Right cardiac atrium (tissue), 5 donors: Measurements from ENCODE around the gene TBC1D3B. TPM values are rescaled to one million over a fixed set of nuclear protein-coding genes. Genes with fewer than 3 reads are reported as not detected.

ENCODE experiments used
- ATAC-seq, 2 donors: fragments of 200-7000 bp; cut with Tn5 transposase; one replicate each; pipeline versions ENCODE4 v1.8.0 to v1.9.1; 2020; ENCODE audit warnings: moderate library complexity in 2 of 2, mild to moderate bottlenecking in 1 of 2
- DNase-seq, 3 donors: peaks; one replicate each; pipeline ENCODE4 v3.0.0-alpha.2; 2020
- H3K27ac ChIP-seq: one replicate; pipeline ENCODE4 v1.5.1; 2013; ENCODE audit warnings: mild to moderate bottlenecking, low read length, control low read depth, moderate library complexity
- H3K27me3 ChIP-seq: one replicate; pipeline ENCODE4 v1.6.1; 2013; ENCODE audit not compliant: control insufficient read depth, insufficient read depth
- H3K4me1 ChIP-seq: one replicate; pipeline ENCODE4 v1.6.1; 2013; ENCODE audit warnings: low read length; ENCODE audit not compliant: control insufficient read depth, insufficient read depth
- H3K4me3 ChIP-seq: one replicate; pipeline ENCODE4 v1.5.1; 2013; ENCODE audit warnings: low read length, control low read depth
- H3K9me3 ChIP-seq: one replicate; pipeline ENCODE4 v1.6.1; 2013; ENCODE audit warnings: low read length; ENCODE audit not compliant: control insufficient read depth
- WGBS: extraction: QIAGEN DNeasy Blood & Tissue Kit; methylation state at CpG from one replicate; pipeline ENCODE4 v1.1.7; 2013; 5-methylcytosine and 5-hydroxymethylcytosine counted together
- intact Hi-C, 4 donors: fragments of 100-400 bp; cut with DNase I; formaldehyde crosslinking; loops; one replicate each; pipeline versions ENCODE4 v1.11.0 to v1.14.0; 2022 to 2023
- polyA plus RNA-seq: library from polyadenylated mRNA; stranded (reverse); fragments of 200-250 nt; gene quantifications from one replicate; pipeline ENCODE4 v1.2.3, GENCODE V29; 2013
- total RNA-seq, 4 donors: library from RNA; stranded (reverse); fragmentation: NEBNext Ultra II Directional; extraction: Animal tissue kit (Norgen Biotek cat#: 25700); gene quantifications; one replicate each; pipeline ENCODE4 v1.2.1, GENCODE V29; 2021
- donor health status: healthy with polysubstance abuse.
- donor health status: DM: no; HTN: yes; CAD: no.
- donor health status: DM: no; HTN: no; CAD: no.
- donor health status: DM: no; HTN: yes; CAD: no; lungs with severe emphysema.
- donor health status: DM: yes; HTN: yes; CAD: no.

The TBC1D3B gene
- total and polyA plus RNA-seq, 5 donors: 1.5 to 4.6 (median 4.1) TPM

DNA sequence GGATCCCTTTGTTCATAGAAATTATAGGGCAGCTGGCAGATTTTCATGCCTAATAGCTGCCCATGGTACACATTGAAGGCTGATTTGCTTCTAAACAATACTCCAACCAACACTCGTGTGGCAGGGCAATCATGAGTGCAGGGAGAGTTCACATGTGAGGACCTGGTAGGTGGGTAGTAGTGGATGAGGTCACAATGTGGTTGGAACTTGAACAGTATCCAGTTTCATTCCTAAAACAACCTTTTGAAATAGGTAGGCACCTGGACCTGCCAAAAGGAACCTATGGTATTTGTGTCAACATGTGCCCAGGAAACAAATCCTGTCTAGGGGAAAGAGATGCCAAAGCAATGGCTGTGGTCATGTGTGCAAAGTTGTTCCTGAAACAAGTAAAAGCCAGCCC is 40.0 kb downstream of the TBC1D3B start:
- intact Hi-C loops: no loop called here
- WGBS: 82% methylated on average over 1 of the region's 1 CpG

GRCh38 chr17:36136036-36136435 is 40.4 kb downstream of the TBC1D3B start:
- intact Hi-C loops: no loop called here
- no peak overlapping the region for H3K27ac ChIP-seq
- no peaks in the 10 kb centered on the region for H3K4me1 ChIP-seq
- H3K27me3 ChIP-seq: no peaks in the 10 kb centered on the region
- H3K4me3 ChIP-seq: no peak overlapping the region
- ATAC-seq (no peak), DNase-seq (no peak)
- WGBS: 77% methylated on average over 1 of the region's 1 CpG
- no peaks in the 10 kb centered on the region for H3K9me3 ChIP-seq

More for the DNA sequence above, 40.0 kb downstream of the TBC1D3B start:
- Histone ChIP-seq H3K4me1 (no peaks in the 10 kb centered on the region), H3K9me3 (no peaks in the 10 kb centered on the region), H3K27ac (no peak overlapping the region), H3K4me3 (no peak overlapping the region), H3K27me3 (no peaks in the 10 kb centered on the region)
- no peak for ATAC-seq
- DNase-seq: no peak

GRCh38 chr17:36135465-36135864 is 41.0 kb downstream of the TBC1D3B start:
- peak in 1 of 2 donors; percentile 7 for ATAC-seq
- no peaks in the 10 kb centered on the region for H3K9me3 ChIP-seq

GRCh38 chr17:36133602-36134236 is 42.7 kb downstream of the TBC1D3B start:
- no peaks in the 10 kb centered on the region for H3K9me3 ChIP-seq
- no peaks in the 10 kb centered on the region for H3K27me3 ChIP-seq
- WGBS: 60% methylated on average over 4 of the region's 4 CpGs
- H3K27ac ChIP-seq: no peak overlapping the region
- H3K4me3 ChIP-seq: no peak overlapping the region
- DNase-seq (no peak), ATAC-seq (peak in 1 of 2 donors; percentile 12)
- intact Hi-C loops: no loop called here
- no peaks in the 10 kb centered on the region for H3K4me1 ChIP-seq

More at GRCh38 chr17:36135465-36135864, 41.0 kb downstream of the TBC1D3B start:
- no peak for DNase-seq
- WGBS: 79% methylated on average over 4 of the region's 4 CpGs
- Histone ChIP-seq H3K4me3 (no peak overlapping the region), H3K27me3 (no peaks in the 10 kb centered on the region), H3K27ac (no peak overlapping the region), H3K4me1 (no peaks in the 10 kb centered on the region)
- intact Hi-C loops: no loop called here

DNA sequence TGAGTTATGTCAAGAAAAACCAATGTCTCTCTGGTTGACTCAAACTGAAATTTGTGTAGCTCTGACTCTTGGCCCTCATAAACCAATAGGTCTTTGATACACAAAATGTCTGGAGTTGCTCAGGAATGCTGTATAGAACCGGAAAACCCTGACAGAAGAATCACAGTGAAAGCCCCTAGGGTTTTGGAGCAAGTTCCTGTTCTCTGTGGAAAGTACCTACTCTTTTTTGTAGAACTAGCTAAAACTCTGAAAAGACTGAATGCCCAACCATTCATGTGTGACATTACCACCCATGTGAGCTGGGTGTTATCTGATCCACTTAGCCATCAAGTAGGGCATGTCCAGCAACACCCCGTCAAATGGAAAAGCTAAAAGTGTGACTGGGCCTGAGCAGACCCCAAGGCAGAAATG is 44.0 kb downstream of the TBC1D3B start:
- DNase-seq: no peak
- H3K27ac ChIP-seq: no peak overlapping the region
- H3K4me1 ChIP-seq: no peaks in the 10 kb centered on the region
- intact Hi-C loops: no loop called here
- no peaks in the 10 kb centered on the region for H3K27me3 ChIP-seq
- H3K4me3 ChIP-seq: no peak overlapping the region
- WGBS: 67% methylated on average over 2 of the region's 2 CpGs
- no peaks in the 10 kb centered on the region for H3K9me3 ChIP-seq
- ATAC-seq: no peak

- Histone ChIP-seq H3K27ac (no peak overlapping the region), H3K9me3 (no peaks in the 10 kb centered on the region), H3K4me3 (no peak overlapping the region), H3K27me3 (no peaks in the 10 kb centered on the region), H3K4me1 (no peaks in the 10 kb centered on the region)
- no peak for DNase-seq
- intact Hi-C loops: no loop called here
- no peak for ATAC-seq
- 91% methylated on average over 3 of the region's 3 CpGs for WGBS
Measured at GRCh38 chr17:36131931-36132330, 44.5 kb downstream of the TBC1D3B start.

DNA sequence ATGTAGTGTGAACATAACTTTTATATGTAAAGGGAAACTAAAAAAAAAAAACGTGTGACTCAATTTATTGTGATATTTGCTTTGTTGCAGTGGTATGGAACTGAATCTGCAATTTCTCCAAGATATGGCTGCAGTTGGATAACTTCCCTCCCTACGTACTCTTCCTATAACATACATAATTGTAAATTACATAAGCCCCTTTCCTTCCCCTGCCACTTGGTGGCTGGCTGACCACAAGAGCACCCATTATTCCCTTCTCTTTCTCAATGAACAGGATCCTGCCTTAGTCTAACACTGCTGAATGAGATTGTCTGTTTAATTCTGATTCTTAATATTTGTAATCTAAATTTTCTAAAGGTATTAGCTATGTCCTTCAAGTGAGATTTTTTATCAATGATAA is 45.0 kb downstream of the TBC1D3B start:
- DNase-seq (no peak), ATAC-seq (no peak)
- Histone ChIP-seq H3K27ac (no peak overlapping the region), H3K4me1 (no peaks in the 10 kb centered on the region), H3K27me3 (no peaks in the 10 kb centered on the region), H3K4me3 (no peak overlapping the region), H3K9me3 (no peaks in the 10 kb centered on the region)
- 56% methylated on average over 2 of the region's 2 CpGs for WGBS
- intact Hi-C loops: no loop called here

- Histone ChIP-seq H3K4me3 (no peak overlapping the region), H3K9me3 (peaks cover 2% of the 10 kb centered on the region), H3K27me3 (no peaks in the 10 kb centered on the region), H3K4me1 (no peaks in the 10 kb centered on the region), H3K27ac (no peak overlapping the region)
- intact Hi-C loops: no loop called here
- DNase-seq (no peak), ATAC-seq (no peak)
- 26% methylated on average over 5 of the region's 5 CpGs for WGBS
Measured at GRCh38 chr17:36130346-36130745, 46.1 kb downstream of the TBC1D3B start.

GRCh38 chr17:36129616-36130015 is 46.8 kb downstream of the TBC1D3B start:
- intact Hi-C loops: no loop called here
- no peak overlapping the region for H3K27ac ChIP-seq
- no peak overlapping the region for H3K4me3 ChIP-seq
- H3K4me1 ChIP-seq: no peaks in the 10 kb centered on the region
- 40% methylated on average over 1 of the region's 1 CpG for WGBS
- no peaks in the 10 kb centered on the region for H3K27me3 ChIP-seq
- DNase-seq (no peak), ATAC-seq (no peak)
- H3K9me3 ChIP-seq: peaks cover 4% of the 10 kb centered on the region

- H3K4me1 ChIP-seq: no peaks in the 10 kb centered on the region
- intact Hi-C loops: no loop called here
Measured at GRCh38 chr17:36128411-36128978, 47.9 kb downstream of the TBC1D3B start.

GRCh38 chr17:36127911-36128310 is 48.5 kb downstream of the TBC1D3B start:
- intact Hi-C loops: no loop called here
- WGBS: 73% methylated on average over 6 of the region's 6 CpGs
- H3K27ac ChIP-seq: no peak overlapping the region
- no peaks in the 10 kb centered on the region for H3K4me1 ChIP-seq
- no peaks in the 10 kb centered on the region for H3K27me3 ChIP-seq
- DNase-seq (no peak), ATAC-seq (peak in 1 of 2 donors; percentile 5)
- no peak overlapping the region for H3K4me3 ChIP-seq
- H3K9me3 ChIP-seq: peaks cover 4% of the 10 kb centered on the region

More at GRCh38 chr17:36128411-36128978, 47.9 kb downstream of the TBC1D3B start:
- ATAC-seq (peak in 1 of 2 donors; percentile 40), DNase-seq (no peak)
- WGBS: 86% methylated on average over 4 of the region's 4 CpGs
- Histone ChIP-seq H3K27ac (no peak overlapping the region), H3K9me3 (peaks cover 4% of the 10 kb centered on the region), H3K27me3 (no peaks in the 10 kb centered on the region), H3K4me3 (no peak overlapping the region)
